SK-N-SH (cell line): ENCODE measurements around the gene DLL3.

Experiments used
- CHD2 ChIP-seq: fragments of 150-350 bp; IDR thresholded peaks from 2 replicates; pipeline ENCODE4 v1.6.1; 2018; ENCODE audit warnings: low read length; ENCODE audit not compliant: partially characterized antibody
- CTCF ChIP-seq: fragments of 200-600 bp; sonication (generic); IDR thresholded peaks from 2 replicates; pipeline ENCODE4 v1.6.1; 2017; ENCODE audit warnings: antibody characterized with exemption, mild to moderate bottlenecking, moderate library complexity
- EP300 ChIP-seq, 2 experiments: IDR thresholded peaks; 2 replicates each; pipeline versions ENCODE4 v1.4.0 to v1.6.1; 2012; ENCODE audit warnings: borderline replicate concordance in 1 of 2, low read depth in 1 of 2, low read length in 1 of 2
- GABPA ChIP-seq: IDR thresholded peaks from 2 replicates; pipeline ENCODE4 v1.4.0; 2012; ENCODE audit warnings: low read depth, mild to moderate bottlenecking
- GATA2 ChIP-seq: sonication (generic); formaldehyde crosslinking; IDR thresholded peaks from 2 replicates; pipeline ENCODE4 v1.5.0; 2020; ENCODE audit warnings: mild to moderate bottlenecking, missing genetic modification reagents
- MXI1 ChIP-seq: IDR thresholded peaks from 2 replicates; pipeline ENCODE4 v1.6.1; 2012; ENCODE audit warnings: mild to moderate bottlenecking, low read depth, low read length, improper control_type of control experiment
- POLR2AphosphoS5 ChIP-seq: IDR thresholded peaks from 2 replicates; pipeline ENCODE4 v1.6.1; 2012; ENCODE audit warnings: low read depth, low read length
- RCOR1 ChIP-seq: fragments of 150-350 bp; IDR thresholded peaks from 2 replicates; pipeline ENCODE4 v1.6.1; 2017; ENCODE audit warnings: antibody characterized with exemption, low read length
- TF ChIP-seq, protein P1 (sequence below): IDR thresholded peaks from 2 replicates; pipeline ENCODE4; 2012
- TF ChIP-seq, protein P2 (sequence below): IDR thresholded peaks from 2 replicates; pipeline ENCODE4 v1.4.0; 2012; ENCODE audit warnings: low read depth, borderline replicate concordance

DNA sequence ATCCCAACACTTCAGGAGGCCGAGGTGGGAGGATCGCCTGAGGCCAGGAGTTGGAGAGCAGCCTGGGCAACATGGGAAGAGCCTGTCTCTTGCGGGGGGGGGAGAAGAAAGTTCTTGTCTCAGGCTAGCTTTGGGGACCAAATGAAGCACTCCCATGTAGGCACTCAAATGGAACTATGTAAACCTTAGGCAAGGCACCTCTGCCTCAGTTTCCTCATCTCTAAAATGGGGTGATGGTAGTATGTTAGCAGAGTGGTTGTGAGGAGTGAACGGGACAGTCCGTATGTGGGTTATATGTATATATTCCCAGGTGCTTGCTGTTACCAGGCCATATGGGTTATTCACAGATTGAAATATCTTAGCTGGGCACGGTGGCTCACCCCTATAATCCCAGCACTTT, 6.5 kb upstream of the DLL3 start:
- TF ChIP-seq, protein P1, sequence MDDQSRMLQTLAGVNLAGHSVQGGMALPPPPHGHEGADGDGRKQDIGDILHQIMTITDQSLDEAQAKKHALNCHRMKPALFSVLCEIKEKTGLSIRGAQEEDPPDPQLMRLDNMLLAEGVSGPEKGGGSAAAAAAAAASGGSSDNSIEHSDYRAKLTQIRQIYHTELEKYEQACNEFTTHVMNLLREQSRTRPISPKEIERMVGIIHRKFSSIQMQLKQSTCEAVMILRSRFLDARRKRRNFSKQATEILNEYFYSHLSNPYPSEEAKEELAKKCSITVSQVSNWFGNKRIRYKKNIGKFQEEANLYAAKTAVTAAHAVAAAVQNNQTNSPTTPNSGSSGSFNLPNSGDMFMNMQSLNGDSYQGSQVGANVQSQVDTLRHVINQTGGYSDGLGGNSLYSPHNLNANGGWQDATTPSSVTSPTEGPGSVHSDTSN = no peak
- TF ChIP-seq CTCF (no peak), MXI1 (no peak), RCOR1 (no peak), GABPA (no peak), GATA2 (no peak), EP300 (IDR thresholded peaks at IDR 0.05; ENCODE audit: borderline replicate concordance in 1 of 2, low read depth in 1 of 2, low read length in 1 of 2) (no peak), CHD2 (no peak), POLR2AphosphoS5 (no peak)
- TF ChIP-seq, protein P2, sequence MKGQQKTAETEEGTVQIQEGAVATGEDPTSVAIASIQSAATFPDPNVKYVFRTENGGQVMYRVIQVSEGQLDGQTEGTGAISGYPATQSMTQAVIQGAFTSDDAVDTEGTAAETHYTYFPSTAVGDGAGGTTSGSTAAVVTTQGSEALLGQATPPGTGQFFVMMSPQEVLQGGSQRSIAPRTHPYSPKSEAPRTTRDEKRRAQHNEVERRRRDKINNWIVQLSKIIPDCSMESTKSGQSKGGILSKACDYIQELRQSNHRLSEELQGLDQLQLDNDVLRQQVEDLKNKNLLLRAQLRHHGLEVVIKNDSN = no peak
